ENCODE data around the gene CCDC33. TPM values are rescaled to one million over a fixed set of nuclear protein-coding genes. Genes with fewer than 3 reads are reported as not detected.

The CCDC33 gene
- total and polyA plus RNA-seq, 2 donors (not counting 3 experiments of a cell fraction or from before 2014, with no cell fraction given), result not detected

DNA sequence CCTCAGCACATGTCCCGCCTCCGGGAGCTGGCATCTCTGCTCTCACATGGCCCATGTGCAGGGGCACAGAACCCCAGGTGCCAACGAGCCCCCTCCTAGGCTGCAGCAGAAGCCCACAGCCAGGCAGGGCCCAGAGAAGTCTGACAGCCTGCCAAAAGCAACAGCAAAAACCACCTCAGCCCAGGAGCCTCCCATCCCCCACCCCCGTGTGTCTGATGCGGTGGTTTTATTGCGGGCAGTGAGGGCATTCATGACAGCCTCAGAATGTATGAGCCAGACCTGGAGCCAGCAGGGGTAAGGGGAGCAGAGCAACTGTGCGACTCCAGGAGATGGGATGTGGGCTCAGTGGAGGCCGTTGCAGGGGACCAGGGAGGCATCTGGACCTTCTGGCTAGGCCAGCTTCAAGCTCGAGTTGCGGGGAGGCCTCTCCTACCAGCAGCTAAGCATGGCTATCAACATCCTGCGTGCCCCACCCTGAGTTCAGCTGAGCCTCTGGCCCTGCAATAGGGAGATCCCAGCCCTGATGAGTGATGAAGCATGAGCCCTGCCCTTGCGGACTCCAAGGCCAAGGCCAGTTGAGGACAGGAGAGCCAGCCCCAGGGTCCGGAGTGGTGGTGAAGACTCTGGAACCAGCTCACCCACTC, 78.8 kb downstream of the CCDC33 start:
- ChIA-PET CTCF (interaction anchor here (0.8 to 1.1 kb wide), 3 partner anchors 8 to 358 kb away, joined by 3 read pairs; no protein-coding TSS in a partner anchor), POLR2A (no interaction called here)
- no peak for FAIRE-seq
- Histone ChIP-seq H3K4me2 (ENCODE audit: insufficient read depth, low read length) (no peak overlapping the region), H4K20me1 (replicated peaks; ENCODE audit: control insufficient read depth, extremely low read depth, insufficient read depth, low read length) (no peaks in the 10 kb centered on the region), H3K27ac (ENCODE audit: insufficient read depth, low read depth, low read length) (no peak overlapping the region), H2AFZ (ENCODE audit: low read depth, low read length) (no peak overlapping the region), H3K36me3 (ENCODE audit: control insufficient read depth in 2 of 2, extremely low read depth in 1 of 2, insufficient read depth in 2 of 2, low read length in 2 of 2) (no peaks in the 10 kb centered on the region), H3K4me1 (ENCODE audit: control insufficient read depth, extremely low read depth, insufficient read depth, low read length) (no peaks in the 10 kb centered on the region), H3K79me2 (ENCODE audit: control insufficient read depth, insufficient read depth, low read length) (no peaks in the 10 kb centered on the region), H3K9me3 (replicated peaks; ENCODE audit: control insufficient read depth, insufficient read depth, low read length) (no peaks in the 10 kb centered on the region), H3K4me3 (replicated peaks in 1 of 3; ENCODE audit: insufficient read depth in 1 of 3, low read depth in 1 of 3, low read length in 3 of 3) (no peak overlapping the region), H3K27me3 (ENCODE audit: control insufficient read depth in 2 of 2, insufficient read depth in 2 of 2, low read length in 2 of 2) (peaks cover 4% of the 10 kb centered on the region in 2 experiments), H3K9ac (replicated peaks; ENCODE audit: extremely low read depth, insufficient read depth, low read length) (no peak overlapping the region), H3K9me1 (replicated peaks; ENCODE audit: control insufficient read depth, extremely low read depth, insufficient read depth, low read length) (no peaks in the 10 kb centered on the region)
- dilution Hi-C loops (cut with MboI; ENCODE audit: extremely low pct_ligation_motif_present, low sequenced_read_pairs), result no loop called here
- no peak for TF ChIP-seq FOS (IDR thresholded peaks at IDR 0.05; ENCODE audit: borderline replicate concordance, insufficient read depth, low read length)
- no peak for TF ChIP-seq JUN (IDR thresholded peaks at IDR 0.05; ENCODE audit: borderline replicate concordance, insufficient read depth, insufficient read length, low read depth)
- no peak for TF ChIP-seq GATA2 (IDR thresholded peaks at IDR 0.05; ENCODE audit: insufficient read depth, insufficient read length, low read depth, low read length)
- TF ChIP-seq, protein P1, sequence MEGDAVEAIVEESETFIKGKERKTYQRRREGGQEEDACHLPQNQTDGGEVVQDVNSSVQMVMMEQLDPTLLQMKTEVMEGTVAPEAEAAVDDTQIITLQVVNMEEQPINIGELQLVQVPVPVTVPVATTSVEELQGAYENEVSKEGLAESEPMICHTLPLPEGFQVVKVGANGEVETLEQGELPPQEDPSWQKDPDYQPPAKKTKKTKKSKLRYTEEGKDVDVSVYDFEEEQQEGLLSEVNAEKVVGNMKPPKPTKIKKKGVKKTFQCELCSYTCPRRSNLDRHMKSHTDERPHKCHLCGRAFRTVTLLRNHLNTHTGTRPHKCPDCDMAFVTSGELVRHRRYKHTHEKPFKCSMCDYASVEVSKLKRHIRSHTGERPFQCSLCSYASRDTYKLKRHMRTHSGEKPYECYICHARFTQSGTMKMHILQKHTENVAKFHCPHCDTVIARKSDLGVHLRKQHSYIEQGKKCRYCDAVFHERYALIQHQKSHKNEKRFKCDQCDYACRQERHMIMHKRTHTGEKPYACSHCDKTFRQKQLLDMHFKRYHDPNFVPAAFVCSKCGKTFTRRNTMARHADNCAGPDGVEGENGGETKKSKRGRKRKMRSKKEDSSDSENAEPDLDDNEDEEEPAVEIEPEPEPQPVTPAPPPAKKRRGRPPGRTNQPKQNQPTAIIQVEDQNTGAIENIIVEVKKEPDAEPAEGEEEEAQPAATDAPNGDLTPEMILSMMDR (IDR thresholded peaks at IDR 0.05; ENCODE audit: extremely low read depth in 1 of 2, insufficient read depth in 1 of 2, low read depth in 1 of 2, low read length in 2 of 2), result no peak
- TF ChIP-seq MYC (IDR thresholded peaks at IDR 0.05; ENCODE audit: low read depth, low read length), result no peak
- TF ChIP-seq, protein P2, sequence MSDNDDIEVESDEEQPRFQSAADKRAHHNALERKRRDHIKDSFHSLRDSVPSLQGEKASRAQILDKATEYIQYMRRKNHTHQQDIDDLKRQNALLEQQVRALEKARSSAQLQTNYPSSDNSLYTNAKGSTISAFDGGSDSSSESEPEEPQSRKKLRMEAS (IDR thresholded peaks at IDR 0.05; ENCODE audit: insufficient read depth, insufficient read length), result no peak
- no peak for TF ChIP-seq POLR2AphosphoS5 (IDR thresholded peaks at IDR 0.05; ENCODE audit: insufficient read depth, low read depth, low read length)
- no peak for TF ChIP-seq POLR2A (IDR thresholded peaks at IDR 0.05; ENCODE audit: low read depth, low read length)
- no peak for TF ChIP-seq EZH2 (IDR thresholded peaks at IDR 0.05; ENCODE audit: borderline replicate concordance, low read depth, low read length, severe bottlenecking)
- DNase-seq (ENCODE audit: low read depth, low spot score), result no peak
- BruUV-seq (replicated peaks), result no TSS peak
- intact Hi-C loops (cut with micrococcal nuclease), result no loop called here

Data from endothelial cell of umbilical vein (primary cell).